ENCODE data around the gene TBC1D22A. TPM values are rescaled to one million over a fixed set of nuclear protein-coding genes. Genes with fewer than 3 reads are reported as not detected.

Gene TBC1D22A
- total and polyA plus RNA-seq, 9 of the 15 experiments (the other 6 are each of a cell fraction or from before 2014, with no cell fraction given) = 0.20 to 11.5 (median 5.2) TPM

DNA sequence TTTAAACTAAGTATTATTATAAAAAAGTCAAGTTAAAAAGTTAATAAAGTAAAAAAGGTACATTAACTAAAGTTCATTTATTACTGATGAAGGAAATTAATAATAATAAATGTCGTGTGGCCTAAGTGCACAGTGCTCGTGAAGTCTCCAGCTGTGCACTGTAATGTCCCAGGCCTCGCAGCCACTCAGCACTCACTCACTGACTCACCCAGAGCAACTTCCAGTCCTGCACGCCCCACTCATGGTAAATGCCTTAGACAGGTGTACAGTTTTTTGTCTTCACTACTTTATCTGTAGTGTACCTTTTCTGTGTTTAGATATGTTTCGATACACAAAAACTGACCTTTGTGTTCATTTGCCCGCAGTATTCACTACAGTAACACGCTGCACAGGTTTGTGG is 175.5 kb downstream of the TBC1D22A start:
- no peaks in the 10 kb centered on the region for H3K36me3 ChIP-seq (ENCODE audit: control insufficient read depth, insufficient read depth, low read length)
- H3K4me1 ChIP-seq (replicated peaks in 1 of 2; ENCODE audit: control insufficient read depth in 2 of 2, insufficient read depth in 2 of 2, low read length in 2 of 2) = peaks cover 27 to 35% of the 10 kb centered on the region in 2 experiments
- in situ Hi-C loops (cut with MboI) (no loop called here), intact Hi-C loops (cut with micrococcal nuclease) (no loop called here)
- peaks cover 9% of the 10 kb centered on the region for H3K79me2 ChIP-seq (ENCODE audit: control insufficient read depth, insufficient read depth, low read length)
- BruUV-seq (replicated peaks) = no TSS peak
- ATAC-seq = no peak
- no peak overlapping the region for H3K4me3 ChIP-seq
- no peak for DNase-seq (ENCODE audit: extremely low read depth in 1 of 4, low spot score in 3 of 4)
- H3K9ac ChIP-seq (ENCODE audit: insufficient read depth in 1 of 2, low read depth in 2 of 2, low read length in 2 of 2) = no peak overlapping the region
- no peak overlapping the region for H2AFZ ChIP-seq (ENCODE audit: low read depth, low read length)
- H3K27me3 ChIP-seq (ENCODE audit: control insufficient read depth in 2 of 2, insufficient read depth in 2 of 2, low read length in 2 of 2) = no peaks in the 10 kb centered on the region
- 0 out of 2 replicates have a peak, but pooled peaks cover 4% of the 10 kb centered on the region for H4K20me1 ChIP-seq (replicated peaks; ENCODE audit: control insufficient read depth, insufficient read depth, low read length)
- ChIA-PET POLR2A (no interaction called here), CTCF (ENCODE audit: low intra/inter-chr PET ratio) (no interaction called here)
- FAIRE-seq = no peak
- no peak overlapping the region for H3K4me2 ChIP-seq (ENCODE audit: insufficient read depth, low read length)
- H3K9me1 ChIP-seq (ENCODE audit: control insufficient read depth, insufficient read depth, low read length) = no peaks in the 10 kb centered on the region
- 95% methylated on average over 7 of the region's 7 CpGs for WGBS (ENCODE audit: insufficient coverage, low coverage, missing lambda C conversion rate)
- no peaks in the 10 kb centered on the region for H3K9me3 ChIP-seq (replicated peaks; ENCODE audit: control insufficient read depth, insufficient read depth, low read depth, low read length)
- H3K27ac ChIP-seq (ENCODE audit: extremely low read depth, low read depth, low read length) = no peak overlapping the region
- TF ChIP-seq RFX1 (IDR thresholded peaks at IDR 0.05) (no peak), ZNF274 (IDR thresholded peaks at IDR 0.05; ENCODE audit: borderline replicate concordance, low read depth, low read length) (no peak), BCOR (IDR thresholded peaks at IDR 0.05) (no peak), GTF3C2 (IDR thresholded peaks at IDR 0.05; ENCODE audit: borderline replicate concordance, extremely low read depth, insufficient read length) (no peak), EWSR1 (IDR thresholded peaks at IDR 0.05; ENCODE audit: borderline replicate concordance, low read depth, partially characterized antibody) (no peak), SNRNP70 (optimal IDR thresholded peaks at IDR 0.05; ENCODE audit: low read depth, low read length) (no peak), PBX2 (CRISPR knock-in tag; IDR thresholded peaks at IDR 0.05; ENCODE audit: low read depth) (no peak), PBX2 (tag; conservative IDR thresholded peaks at IDR 0.05; ENCODE audit: low read depth) (no peak), ZFPM2 (CRISPR knock-in tag; IDR thresholded peaks at IDR 0.05) (no peak), ZNF347 (CRISPR knock-in tag; IDR thresholded peaks at IDR 0.05; ENCODE audit: low read depth) (no peak), ZNF174 (CRISPR knock-in tag; IDR thresholded peaks at IDR 0.05) (no peak), ZFP1 (CRISPR knock-in tag; IDR thresholded peaks at IDR 0.05) (no peak), ZNF354B (CRISPR knock-in tag; IDR thresholded peaks at IDR 0.05) (no peak), PHTF2 (CRISPR knock-in tag; IDR thresholded peaks at IDR 0.05) (no peak), BCLAF1 (IDR thresholded peaks at IDR 0.05; ENCODE audit: borderline replicate concordance in 1 of 2, control insufficient read depth in 1 of 2, low read depth in 2 of 2, low read length in 1 of 2) (no peak), IFI16 (CRISPR knock-in tag; IDR thresholded peaks at IDR 0.05) (no peak)

All from K562 (cell line).